ENCODE measurements around the gene SETBP1. TPM values are rescaled to one million over a fixed set of nuclear protein-coding genes. Genes with fewer than 3 reads are reported as not detected.
A peak's percentile ranks its signal among the peaks of the same experiment; 100 is the strongest.

The SETBP1 gene
- total RNA-seq, 1 donor from 2014 or later: 12.4 TPM

- no peak overlapping the region for H3K4me3 Mint-ChIP-seq (ENCODE audit: unreplicated experiment)
- Histone ChIP-seq H3K4me1 (ENCODE audit: insufficient read depth, low read length) (peaks cover 31% of the 10 kb centered on the region), H3K4me3 (ENCODE audit: insufficient read depth, low read depth, low read length) (no peak overlapping the region), H3K27ac (ENCODE audit: low read depth, low read length) (peak overlapping the region; percentile 47), H3K9me3 (ENCODE audit: insufficient read depth, low read depth, low read length) (no peaks in the 10 kb centered on the region), H3K79me2 (ENCODE audit: insufficient read depth, low read length) (no peaks in the 10 kb centered on the region), H3K36me3 (ENCODE audit: insufficient read depth, low read length) (no peaks in the 10 kb centered on the region), H3K4me2 (ENCODE audit: low read length) (peak overlapping the region; percentile 74), H2AFZ (ENCODE audit: low read depth, low read length) (no peak overlapping the region), H4K20me1 (ENCODE audit: insufficient read depth, low read length) (no peaks in the 10 kb centered on the region), H3K27me3 (ENCODE audit: insufficient read depth, low read length) (no peaks in the 10 kb centered on the region), H3K9ac (ENCODE audit: low read length) (peak overlapping the region; percentile 35)
- H3K27me3 Mint-ChIP-seq (ENCODE audit: low read depth, unreplicated experiment): no peaks in the 10 kb centered on the region
- no peaks in the 10 kb centered on the region for H3K9me3 Mint-ChIP-seq (ENCODE audit: unreplicated experiment)
- DNase-seq (ENCODE audit: low read depth): no peak
- TF ChIP-seq, protein P1, sequence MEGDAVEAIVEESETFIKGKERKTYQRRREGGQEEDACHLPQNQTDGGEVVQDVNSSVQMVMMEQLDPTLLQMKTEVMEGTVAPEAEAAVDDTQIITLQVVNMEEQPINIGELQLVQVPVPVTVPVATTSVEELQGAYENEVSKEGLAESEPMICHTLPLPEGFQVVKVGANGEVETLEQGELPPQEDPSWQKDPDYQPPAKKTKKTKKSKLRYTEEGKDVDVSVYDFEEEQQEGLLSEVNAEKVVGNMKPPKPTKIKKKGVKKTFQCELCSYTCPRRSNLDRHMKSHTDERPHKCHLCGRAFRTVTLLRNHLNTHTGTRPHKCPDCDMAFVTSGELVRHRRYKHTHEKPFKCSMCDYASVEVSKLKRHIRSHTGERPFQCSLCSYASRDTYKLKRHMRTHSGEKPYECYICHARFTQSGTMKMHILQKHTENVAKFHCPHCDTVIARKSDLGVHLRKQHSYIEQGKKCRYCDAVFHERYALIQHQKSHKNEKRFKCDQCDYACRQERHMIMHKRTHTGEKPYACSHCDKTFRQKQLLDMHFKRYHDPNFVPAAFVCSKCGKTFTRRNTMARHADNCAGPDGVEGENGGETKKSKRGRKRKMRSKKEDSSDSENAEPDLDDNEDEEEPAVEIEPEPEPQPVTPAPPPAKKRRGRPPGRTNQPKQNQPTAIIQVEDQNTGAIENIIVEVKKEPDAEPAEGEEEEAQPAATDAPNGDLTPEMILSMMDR (IDR thresholded peaks at IDR 0.05; ENCODE audit: insufficient read depth, low read depth, low read length): no peak
- TF ChIP-seq EZH2 (IDR thresholded peaks at IDR 0.05; ENCODE audit: insufficient read depth, low read length): no peak
- peak overlapping the region; percentile 86 for H3K27ac Mint-ChIP-seq (ENCODE audit: unreplicated experiment)
- H3K4me1 Mint-ChIP-seq (ENCODE audit: low read depth, unreplicated experiment): peaks cover 61% of the 10 kb centered on the region
- FAIRE-seq: no peak
- H3K36me3 Mint-ChIP-seq (ENCODE audit: low read depth, unreplicated experiment): peaks cover 3% of the 10 kb centered on the region
Observed at GRCh38 chr18:44726059-44726421, 45.4 kb downstream of the SETBP1 start.

- no peak for FAIRE-seq
- Mint-ChIP-seq H3K4me1 (ENCODE audit: low read depth, unreplicated experiment) (peaks cover 67% of the 10 kb centered on the region), H3K4me3 (ENCODE audit: unreplicated experiment) (no peak overlapping the region)
Observed at GRCh38 chr18:44727291-44727690, 46.6 kb downstream of the SETBP1 start.

GRCh38 chr18:44729631-44730101 is 49.0 kb downstream of the SETBP1 start:
- H3K4me2 ChIP-seq (ENCODE audit: low read length): peak overlapping the region; percentile 46
- Mint-ChIP-seq H3K4me3 (ENCODE audit: unreplicated experiment) (no peak overlapping the region), H3K9me3 (ENCODE audit: unreplicated experiment) (no peaks in the 10 kb centered on the region), H3K4me1 (ENCODE audit: low read depth, unreplicated experiment) (peaks cover 76% of the 10 kb centered on the region), H3K36me3 (ENCODE audit: low read depth, unreplicated experiment) (peaks cover 1% of the 10 kb centered on the region), H3K27me3 (ENCODE audit: low read depth, unreplicated experiment) (no peaks in the 10 kb centered on the region), H3K27ac (ENCODE audit: unreplicated experiment) (no peak overlapping the region)
- peak; percentile 79 for DNase-seq (ENCODE audit: low read depth)
- H3K79me2 ChIP-seq (ENCODE audit: insufficient read depth, low read length): no peaks in the 10 kb centered on the region
- TF ChIP-seq, protein P1 (IDR thresholded peaks at IDR 0.05; ENCODE audit: insufficient read depth, low read depth, low read length): no peak
- TF ChIP-seq EZH2 (IDR thresholded peaks at IDR 0.05; ENCODE audit: insufficient read depth, low read length): no peak
- peak; percentile 70 for FAIRE-seq
- peaks cover 62% of the 10 kb centered on the region for H3K4me1 ChIP-seq (ENCODE audit: insufficient read depth, low read length)
- no peak overlapping the region for H3K4me3 ChIP-seq (ENCODE audit: insufficient read depth, low read depth, low read length)
- H3K9me3 ChIP-seq (ENCODE audit: insufficient read depth, low read depth, low read length): no peaks in the 10 kb centered on the region
- no peaks in the 10 kb centered on the region for H3K36me3 ChIP-seq (ENCODE audit: insufficient read depth, low read length)
- no peaks in the 10 kb centered on the region for H4K20me1 ChIP-seq (ENCODE audit: insufficient read depth, low read length)
- H3K27me3 ChIP-seq (ENCODE audit: insufficient read depth, low read length): no peaks in the 10 kb centered on the region
- no peak overlapping the region for H3K9ac ChIP-seq (ENCODE audit: low read length)
- no peak overlapping the region for H3K27ac ChIP-seq (ENCODE audit: low read depth, low read length)
- no peak overlapping the region for H2AFZ ChIP-seq (ENCODE audit: low read depth, low read length)

More at GRCh38 chr18:44727291-44727690, 46.6 kb downstream of the SETBP1 start:
- Histone ChIP-seq H3K27me3 (ENCODE audit: insufficient read depth, low read length) (no peaks in the 10 kb centered on the region), H3K4me1 (ENCODE audit: insufficient read depth, low read length) (peaks cover 39% of the 10 kb centered on the region), H3K36me3 (ENCODE audit: insufficient read depth, low read length) (no peaks in the 10 kb centered on the region), H3K27ac (ENCODE audit: low read depth, low read length) (no peak overlapping the region), H3K79me2 (ENCODE audit: insufficient read depth, low read length) (no peaks in the 10 kb centered on the region), H3K9me3 (ENCODE audit: insufficient read depth, low read depth, low read length) (no peaks in the 10 kb centered on the region), H3K9ac (ENCODE audit: low read length) (no peak overlapping the region), H4K20me1 (ENCODE audit: insufficient read depth, low read length) (no peaks in the 10 kb centered on the region), H3K4me3 (ENCODE audit: insufficient read depth, low read depth, low read length) (no peak overlapping the region), H2AFZ (ENCODE audit: low read depth, low read length) (no peak overlapping the region), H3K4me2 (ENCODE audit: low read length) (no peak overlapping the region)
- no peak for DNase-seq (ENCODE audit: low read depth)
- Mint-ChIP-seq H3K9me3 (ENCODE audit: unreplicated experiment) (no peaks in the 10 kb centered on the region), H3K27ac (ENCODE audit: unreplicated experiment) (no peak overlapping the region), H3K27me3 (ENCODE audit: low read depth, unreplicated experiment) (no peaks in the 10 kb centered on the region), H3K36me3 (ENCODE audit: low read depth, unreplicated experiment) (peaks cover 1% of the 10 kb centered on the region)
- TF ChIP-seq, protein P1 (IDR thresholded peaks at IDR 0.05; ENCODE audit: insufficient read depth, low read depth, low read length): no peak
- TF ChIP-seq EZH2 (IDR thresholded peaks at IDR 0.05; ENCODE audit: insufficient read depth, low read length): no peak

Measured in astrocyte (in vitro differentiated cells and primary cell).